ENCODE results near the gene SH3RF3. TPM values are rescaled to one million over a fixed set of nuclear protein-coding genes. Genes with fewer than 3 reads are reported as not detected.

The SH3RF3 gene
- total and polyA plus RNA-seq, 8 donors: 7.0 to 11.1 (median 8.3) TPM

- Histone ChIP-seq H3K9me3 (no peaks in the 10 kb centered on the region), H3K27me3 (no peaks in the 10 kb centered on the region), H3K4me3 (no peak overlapping the region), H3K27ac (no peak overlapping the region), H3K36me3 (no peaks in the 10 kb centered on the region), H3K4me1 (no peaks in the 10 kb centered on the region)
- intact Hi-C loops (cut with DNase I): no loop called here
- TF ChIP-seq CTCF (IDR thresholded peaks at IDR 0.05): no peak
- ATAC-seq: no peak
- no peak for DNase-seq
Measured at GRCh38 chr2:109200616-109201464, 71.8 kb downstream of the SH3RF3 start.

GRCh38 chr2:109201465-109202327 lies 72.7 kb downstream of the SH3RF3 start:
- no peak overlapping the region for H3K4me3 ChIP-seq
- no peaks in the 10 kb centered on the region for H3K36me3 ChIP-seq
- intact Hi-C loops (cut with DNase I): no loop called here
- no peak for TF ChIP-seq CTCF (IDR thresholded peaks at IDR 0.05)
- H3K9me3 ChIP-seq: no peaks in the 10 kb centered on the region
- H3K27me3 ChIP-seq: no peaks in the 10 kb centered on the region
- DNase-seq: peak in 1 of 4 donors; percentile 39
- no peaks in the 10 kb centered on the region for H3K4me1 ChIP-seq
- H3K27ac ChIP-seq: no peak overlapping the region
- no peak for ATAC-seq

- Histone ChIP-seq H3K4me1 (no peaks in the 10 kb centered on the region), H3K27ac (no peak overlapping the region), H3K36me3 (no peaks in the 10 kb centered on the region), H3K9me3 (no peaks in the 10 kb centered on the region), H3K4me3 (no peak overlapping the region), H3K27me3 (no peaks in the 10 kb centered on the region)
- TF ChIP-seq CTCF (IDR thresholded peaks at IDR 0.05): no peak
- no peak for DNase-seq
- intact Hi-C loops (cut with DNase I): no loop called here
- no peak for ATAC-seq
Measured at GRCh38 chr2:109202486-109202885, 73.5 kb downstream of the SH3RF3 start.

- Histone ChIP-seq H3K36me3 (no peaks in the 10 kb centered on the region), H3K4me3 (no peak overlapping the region), H3K27me3 (no peaks in the 10 kb centered on the region), H3K4me1 (no peaks in the 10 kb centered on the region), H3K9me3 (no peaks in the 10 kb centered on the region), H3K27ac (no peak overlapping the region)
- ATAC-seq (no peak), DNase-seq (no peak)
- intact Hi-C loops (cut with DNase I): no loop called here
- TF ChIP-seq CTCF (IDR thresholded peaks at IDR 0.05): no peak
Measured at GRCh38 chr2:109203246-109204011, 74.4 kb downstream of the SH3RF3 start.
